HG02588 (cell line): ENCODE data around the gene PRRG3.

Experiments used
- ATAC-seq: cut with Tn5 transposase; IDR thresholded peaks from one replicate; pipeline ENCODE4 v1.9.1; 2021; ENCODE audit warnings: mild to moderate bottlenecking, moderate library complexity; ENCODE audit not compliant: unreplicated experiment

PRRG3 gene

GRCh38 chrX:151741606-151742005 lies 46.3 kb downstream of the PRRG3 start:
- ATAC-seq: no peak

GRCh38 chrX:151742311-151742710 lies 47.1 kb downstream of the PRRG3 start:
- no peak for ATAC-seq

- no peak for ATAC-seq
These were observed 48.6 kb downstream of the PRRG3 start for GRCh38 chrX:151743651-151744470.

- no peak for ATAC-seq
These were observed 50.4 kb downstream of the PRRG3 start for GRCh38 chrX:151745651-151746050.

- ATAC-seq: no peak
These were observed 51.2 kb downstream of the PRRG3 start for GRCh38 chrX:151746502-151746901.

GRCh38 chrX:151750511-151750910 lies 55.3 kb downstream of the PRRG3 start:
- ATAC-seq: no peak

- ATAC-seq: no peak
These were observed 57.6 kb downstream of the PRRG3 start for GRCh38 chrX:151752847-151753246.

GRCh38 chrX:151753313-151754046 lies 58.2 kb downstream of the PRRG3 start:
- ATAC-seq: peak; percentile 51

- ATAC-seq: no peak
These were observed 58.8 kb downstream of the PRRG3 start for GRCh38 chrX:151754047-151754429.

- ATAC-seq: no peak
These were observed 59.5 kb downstream of the PRRG3 start for GRCh38 chrX:151754641-151755215.
